ENCODE results near the gene PLEKHG4B. TPM values are rescaled to one million over a fixed set of nuclear protein-coding genes. Genes with fewer than 3 reads are reported as not detected.

PLEKHG4B gene
- total RNA-seq, 1 donor from 2014 or later: 2.0 TPM

DNA sequence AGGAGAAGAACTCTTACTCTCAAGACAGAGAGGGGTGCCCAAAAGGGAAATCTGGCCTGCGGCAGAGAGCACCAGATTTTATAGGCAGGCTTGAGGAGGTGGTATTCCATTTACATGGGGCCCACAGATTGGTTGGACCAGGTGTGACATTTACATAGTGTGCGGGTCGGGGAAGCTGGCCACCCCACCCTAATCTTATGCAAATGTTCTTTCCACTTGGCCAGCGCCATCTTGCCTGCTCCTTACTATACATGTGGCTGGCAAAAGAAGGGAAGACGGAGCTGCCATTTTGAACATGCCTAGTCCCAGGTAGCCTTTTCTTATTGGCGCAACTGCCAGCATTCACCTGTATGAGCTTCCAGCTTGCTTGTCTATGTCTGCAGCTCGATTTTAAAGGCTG lies 34.8 kb downstream of the PLEKHG4B start:
- H3K27me3 ChIP-seq: no peaks in the 10 kb centered on the region
- no peak for ATAC-seq
- DNase-seq: no peak
- H3K9me3 ChIP-seq: peaks cover 8% of the 10 kb centered on the region
- H3K36me3 ChIP-seq: no peaks in the 10 kb centered on the region
- intact Hi-C loops (cut with DNase I): no loop called here
- H3K27ac ChIP-seq: no peak overlapping the region
- TF ChIP-seq, protein P1, sequence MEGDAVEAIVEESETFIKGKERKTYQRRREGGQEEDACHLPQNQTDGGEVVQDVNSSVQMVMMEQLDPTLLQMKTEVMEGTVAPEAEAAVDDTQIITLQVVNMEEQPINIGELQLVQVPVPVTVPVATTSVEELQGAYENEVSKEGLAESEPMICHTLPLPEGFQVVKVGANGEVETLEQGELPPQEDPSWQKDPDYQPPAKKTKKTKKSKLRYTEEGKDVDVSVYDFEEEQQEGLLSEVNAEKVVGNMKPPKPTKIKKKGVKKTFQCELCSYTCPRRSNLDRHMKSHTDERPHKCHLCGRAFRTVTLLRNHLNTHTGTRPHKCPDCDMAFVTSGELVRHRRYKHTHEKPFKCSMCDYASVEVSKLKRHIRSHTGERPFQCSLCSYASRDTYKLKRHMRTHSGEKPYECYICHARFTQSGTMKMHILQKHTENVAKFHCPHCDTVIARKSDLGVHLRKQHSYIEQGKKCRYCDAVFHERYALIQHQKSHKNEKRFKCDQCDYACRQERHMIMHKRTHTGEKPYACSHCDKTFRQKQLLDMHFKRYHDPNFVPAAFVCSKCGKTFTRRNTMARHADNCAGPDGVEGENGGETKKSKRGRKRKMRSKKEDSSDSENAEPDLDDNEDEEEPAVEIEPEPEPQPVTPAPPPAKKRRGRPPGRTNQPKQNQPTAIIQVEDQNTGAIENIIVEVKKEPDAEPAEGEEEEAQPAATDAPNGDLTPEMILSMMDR (IDR thresholded peaks at IDR 0.05): no peak
- no peak overlapping the region for H3K4me3 ChIP-seq
- H3K4me1 ChIP-seq: no peaks in the 10 kb centered on the region

DNA sequence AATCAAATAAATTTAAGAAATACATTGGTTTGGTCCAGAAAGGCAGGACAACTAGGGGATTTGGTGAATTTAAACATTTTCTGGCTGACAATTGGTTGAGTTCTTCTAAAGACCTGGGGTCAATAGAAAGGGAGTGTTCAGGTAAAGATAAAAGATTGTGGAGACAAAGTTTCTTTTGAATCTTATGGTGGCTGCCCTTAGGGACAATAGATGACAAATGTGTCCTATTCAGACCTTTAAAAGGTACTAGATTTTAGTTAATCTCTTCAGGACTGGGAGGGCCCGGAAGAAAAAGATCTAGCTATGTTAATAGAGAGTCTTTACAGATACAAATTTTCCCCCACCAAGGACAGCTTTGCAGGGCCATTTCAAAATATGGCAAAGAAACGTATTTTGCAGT lies 35.9 kb downstream of the PLEKHG4B start:
- ATAC-seq (no peak), DNase-seq (no peak)
- Histone ChIP-seq H3K27me3 (no peaks in the 10 kb centered on the region), H3K4me3 (no peak overlapping the region), H3K9me3 (peaks cover 8% of the 10 kb centered on the region), H3K27ac (no peak overlapping the region), H3K4me1 (no peaks in the 10 kb centered on the region), H3K36me3 (no peaks in the 10 kb centered on the region)
- intact Hi-C loops (cut with DNase I): no loop called here
- TF ChIP-seq, protein P1 (IDR thresholded peaks at IDR 0.05): no peak

DNA sequence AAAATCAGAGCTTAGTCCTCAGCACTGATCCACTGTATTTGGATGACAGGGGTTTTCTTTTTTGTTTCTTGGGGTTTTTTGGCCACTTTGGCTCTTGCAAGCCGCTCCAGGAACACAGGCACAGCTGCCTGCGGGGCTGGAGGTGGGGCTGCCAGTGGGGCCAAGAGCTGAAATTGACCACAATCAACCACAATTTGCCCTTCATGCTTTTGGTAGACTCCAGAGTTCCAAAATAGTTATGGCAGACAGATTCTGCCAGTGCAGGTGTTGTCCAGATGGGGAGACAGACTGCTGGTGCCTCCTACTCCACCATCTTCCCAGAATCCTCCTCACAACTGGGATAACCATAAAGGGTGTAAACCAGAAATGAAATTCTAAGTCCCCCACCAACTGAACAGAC lies 36.5 kb downstream of the PLEKHG4B start:
- no peaks in the 10 kb centered on the region for H3K4me1 ChIP-seq
- H3K27me3 ChIP-seq: no peaks in the 10 kb centered on the region
- H3K9me3 ChIP-seq: peaks cover 8% of the 10 kb centered on the region
- TF ChIP-seq, protein P1 (IDR thresholded peaks at IDR 0.05): no peak
- H3K27ac ChIP-seq: no peak overlapping the region
- no peak overlapping the region for H3K4me3 ChIP-seq
- intact Hi-C loops (cut with DNase I): no loop called here
- DNase-seq (no peak), ATAC-seq (no peak)
- H3K36me3 ChIP-seq: no peaks in the 10 kb centered on the region

DNA sequence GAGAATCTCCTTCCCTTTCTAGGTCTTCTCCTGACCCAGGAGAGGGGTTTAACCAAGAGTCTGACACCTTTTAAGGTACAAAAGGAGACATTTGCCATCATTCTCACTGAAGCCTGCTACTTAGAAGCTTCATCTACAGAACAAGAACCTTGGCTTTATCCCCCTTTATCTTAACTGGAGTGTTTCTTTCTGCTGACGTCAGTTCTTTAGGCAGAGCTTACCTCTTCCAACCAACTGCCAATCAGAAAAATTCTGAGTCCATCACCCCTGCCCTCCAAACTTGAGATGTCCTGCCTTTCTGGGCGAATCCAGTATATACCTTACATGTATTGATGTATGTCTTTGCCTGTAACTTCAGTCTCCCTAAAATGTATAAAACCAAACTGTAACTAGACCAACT lies 37.2 kb downstream of the PLEKHG4B start:
- TF ChIP-seq, protein P1 (IDR thresholded peaks at IDR 0.05): no peak

DNA sequence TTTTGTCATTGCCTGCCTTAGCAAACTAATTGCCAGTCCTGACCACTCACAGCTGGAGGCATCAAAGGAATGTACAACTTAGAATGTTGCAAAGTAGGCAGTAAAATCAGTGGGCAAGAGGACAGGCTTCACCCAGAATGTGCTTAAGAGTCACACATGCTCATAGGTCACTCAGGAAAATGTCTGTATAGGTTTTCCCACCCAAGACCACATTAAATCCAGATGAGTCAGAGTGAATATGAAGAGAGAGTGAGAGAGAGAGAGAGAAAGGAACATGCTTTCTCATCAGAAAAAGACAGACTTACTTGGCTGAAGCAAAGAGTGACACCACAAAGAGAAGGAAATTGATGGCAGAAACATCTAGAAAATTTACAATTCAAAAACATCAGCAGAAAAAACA lies 37.9 kb downstream of the PLEKHG4B start:
- DNase-seq: no peak
- no peak overlapping the region for H3K27ac ChIP-seq
- H3K4me3 ChIP-seq: no peak overlapping the region
- TF ChIP-seq, protein P1 (IDR thresholded peaks at IDR 0.05): no peak
- H3K9me3 ChIP-seq: peaks cover 8% of the 10 kb centered on the region
- intact Hi-C loops (cut with DNase I): no loop called here
- ATAC-seq: no peak
- H3K36me3 ChIP-seq: no peaks in the 10 kb centered on the region
- no peaks in the 10 kb centered on the region for H3K27me3 ChIP-seq
- no peaks in the 10 kb centered on the region for H3K4me1 ChIP-seq

More for the DNA sequence above, 37.2 kb downstream of the PLEKHG4B start:
- H3K27ac ChIP-seq: no peak overlapping the region
- H3K36me3 ChIP-seq: no peaks in the 10 kb centered on the region
- ATAC-seq (no peak), DNase-seq (no peak)
- intact Hi-C loops (cut with DNase I): no loop called here
- no peak overlapping the region for H3K4me3 ChIP-seq
- H3K9me3 ChIP-seq: peaks cover 8% of the 10 kb centered on the region
- no peaks in the 10 kb centered on the region for H3K27me3 ChIP-seq
- no peaks in the 10 kb centered on the region for H3K4me1 ChIP-seq

DNA sequence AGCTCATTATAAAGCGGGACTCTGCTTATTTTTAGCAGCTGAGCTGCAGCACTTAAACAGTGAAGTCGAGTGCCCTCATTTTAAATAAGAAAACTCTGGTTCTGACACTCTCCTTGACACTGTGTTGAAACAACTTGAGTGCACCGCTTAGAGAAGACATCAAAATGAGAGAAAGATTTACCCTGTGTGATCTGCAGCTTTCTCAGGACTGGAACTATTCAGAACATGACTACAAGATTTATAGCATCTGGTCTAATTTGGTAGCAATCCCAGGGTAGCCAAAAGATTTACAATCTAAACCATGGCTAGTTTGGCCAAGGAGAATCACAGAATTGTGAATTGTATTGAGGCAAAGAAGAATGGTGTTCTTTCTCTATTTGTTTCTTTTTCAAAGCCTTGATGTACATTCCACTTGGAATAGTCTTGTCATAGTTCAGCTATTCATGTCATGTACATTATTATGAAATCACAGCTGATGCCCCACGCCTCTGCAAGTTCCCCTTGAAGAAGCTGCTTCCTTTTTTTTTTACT lies 38.7 kb downstream of the PLEKHG4B start:
- no peak overlapping the region for H3K4me3 ChIP-seq
- H3K9me3 ChIP-seq: peaks cover 8% of the 10 kb centered on the region
- ATAC-seq (peak; percentile 50), DNase-seq (no peak)
- H3K4me1 ChIP-seq: no peaks in the 10 kb centered on the region
- intact Hi-C loops (cut with DNase I): no loop called here
- H3K27me3 ChIP-seq: no peaks in the 10 kb centered on the region
- TF ChIP-seq, protein P1 (IDR thresholded peaks at IDR 0.05): no peak
- no peaks in the 10 kb centered on the region for H3K36me3 ChIP-seq
- no peak overlapping the region for H3K27ac ChIP-seq
